Cardiac muscle cell (in vitro differentiated cells and primary cell): ENCODE results near the gene NRTN. TPM values are rescaled to one million over a fixed set of nuclear protein-coding genes. Genes with fewer than 3 reads are reported as not detected.

ENCODE experiments used
- DNase-seq, 2 donors: peaks; one replicate each; pipeline versions ENCODE4 v3.0.0 to v3.0.0-alpha.2; 2010 to 2017; ENCODE audit warnings: low read depth in 1 of 2, low spot score in 1 of 2
- H3K27ac ChIP-seq: fragments of 200-600 bp; sonication (generic); 2 replicates; pipeline ENCODE4 v1.5.1; 2016
- H3K27me3 ChIP-seq: fragments of 200-600 bp; sonication (generic); 2 replicates; pipeline ENCODE4 v1.6.0; 2016; ENCODE audit warnings: control low read depth
- H3K36me3 ChIP-seq: fragments of 200-600 bp; sonication (generic); 2 replicates; pipeline ENCODE4 v1.5.1; 2016; ENCODE audit warnings: control low read depth
- H3K4me1 ChIP-seq: fragments of 200-600 bp; sonication (generic); 2 replicates; pipeline ENCODE4 v1.8.1; 2017; ENCODE audit warnings: low read depth, mild to moderate bottlenecking, mixed run types
- H3K4me3 ChIP-seq: fragments of 200-600 bp; sonication (generic); 2 replicates; pipeline ENCODE4 v1.5.1; 2016; ENCODE audit warnings: mild to moderate bottlenecking
- H3K9me3 ChIP-seq: fragments of 200-600 bp; sonication (generic); 2 replicates; pipeline ENCODE4 v1.5.1; 2017; ENCODE audit warnings: low read depth, mild to moderate bottlenecking, control low read depth
- polyA plus RNA-seq: library from polyadenylated mRNA; unstranded; fragments of >200 nt; fragmentation: Nextera tagmentation; extraction: Ambion mirVana; gene quantifications from 2 replicates; pipeline ENCODE4 v1.2.1, GENCODE V29; 2016
- total RNA-seq: library from RNA; depleted of rRNA; stranded (reverse); fragments of >200 nt; gene quantifications from 2 replicates; pipeline ENCODE4 v1.2.3, GENCODE V29; 2016
- TF ChIP-seq, protein P1 (sequence below): IDR thresholded peaks from 2 replicates; pipeline ENCODE4 v1.5.1; 2012; ENCODE audit warnings: low read depth, mild to moderate bottlenecking, low read length

Gene NRTN
- total and polyA plus RNA-seq, 2 experiments from 2014 or later, result 36.1 to 68.2 TPM

DNA sequence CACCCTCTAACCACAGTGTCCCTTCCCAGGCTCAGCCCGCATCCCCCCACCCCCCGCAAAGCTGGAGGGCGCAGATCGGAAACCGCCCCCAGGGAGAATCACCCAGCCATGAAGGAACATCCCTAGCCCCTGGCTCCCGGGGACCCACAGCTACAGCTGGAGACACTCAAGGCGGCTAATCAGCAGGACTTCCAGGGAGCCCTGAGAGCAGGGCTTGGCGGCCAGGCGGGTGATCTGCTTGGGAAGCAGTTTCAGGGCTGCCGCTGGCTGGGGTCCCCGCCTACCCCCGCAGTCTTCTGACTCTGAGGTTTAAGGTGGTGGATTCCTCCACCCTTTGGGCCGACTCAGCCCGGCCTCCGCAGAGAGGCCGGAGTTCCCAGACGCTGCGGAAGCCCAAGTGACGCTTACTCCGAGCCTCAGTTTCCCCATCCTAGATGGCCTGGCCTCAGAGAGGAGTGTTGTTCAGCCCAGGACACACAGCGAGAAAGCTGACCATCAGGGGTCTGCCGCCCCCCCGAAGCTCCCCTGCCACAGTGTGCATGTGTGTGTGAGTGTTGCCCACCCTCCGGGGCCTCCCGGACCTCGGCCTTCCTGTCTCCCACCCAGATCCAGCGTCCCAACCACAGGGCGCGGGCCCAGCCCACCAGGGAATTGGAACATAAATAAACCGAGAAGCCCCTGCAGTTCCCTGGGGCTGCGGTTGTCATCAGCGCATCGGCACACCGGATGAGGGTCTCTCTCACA is 24.9 kb downstream of the NRTN start:
- DNase-seq, result no peak
- H3K27ac ChIP-seq, result peak overlapping the region; percentile 99
- no peak overlapping the region for H3K4me3 ChIP-seq
- H3K4me1 ChIP-seq, result peaks cover 16% of the 10 kb centered on the region
- TF ChIP-seq, protein P1, sequence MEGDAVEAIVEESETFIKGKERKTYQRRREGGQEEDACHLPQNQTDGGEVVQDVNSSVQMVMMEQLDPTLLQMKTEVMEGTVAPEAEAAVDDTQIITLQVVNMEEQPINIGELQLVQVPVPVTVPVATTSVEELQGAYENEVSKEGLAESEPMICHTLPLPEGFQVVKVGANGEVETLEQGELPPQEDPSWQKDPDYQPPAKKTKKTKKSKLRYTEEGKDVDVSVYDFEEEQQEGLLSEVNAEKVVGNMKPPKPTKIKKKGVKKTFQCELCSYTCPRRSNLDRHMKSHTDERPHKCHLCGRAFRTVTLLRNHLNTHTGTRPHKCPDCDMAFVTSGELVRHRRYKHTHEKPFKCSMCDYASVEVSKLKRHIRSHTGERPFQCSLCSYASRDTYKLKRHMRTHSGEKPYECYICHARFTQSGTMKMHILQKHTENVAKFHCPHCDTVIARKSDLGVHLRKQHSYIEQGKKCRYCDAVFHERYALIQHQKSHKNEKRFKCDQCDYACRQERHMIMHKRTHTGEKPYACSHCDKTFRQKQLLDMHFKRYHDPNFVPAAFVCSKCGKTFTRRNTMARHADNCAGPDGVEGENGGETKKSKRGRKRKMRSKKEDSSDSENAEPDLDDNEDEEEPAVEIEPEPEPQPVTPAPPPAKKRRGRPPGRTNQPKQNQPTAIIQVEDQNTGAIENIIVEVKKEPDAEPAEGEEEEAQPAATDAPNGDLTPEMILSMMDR, result no peak
- H3K36me3 ChIP-seq, result no peaks in the 10 kb centered on the region
- H3K9me3 ChIP-seq, result no peaks in the 10 kb centered on the region
- no peaks in the 10 kb centered on the region for H3K27me3 ChIP-seq

DNA sequence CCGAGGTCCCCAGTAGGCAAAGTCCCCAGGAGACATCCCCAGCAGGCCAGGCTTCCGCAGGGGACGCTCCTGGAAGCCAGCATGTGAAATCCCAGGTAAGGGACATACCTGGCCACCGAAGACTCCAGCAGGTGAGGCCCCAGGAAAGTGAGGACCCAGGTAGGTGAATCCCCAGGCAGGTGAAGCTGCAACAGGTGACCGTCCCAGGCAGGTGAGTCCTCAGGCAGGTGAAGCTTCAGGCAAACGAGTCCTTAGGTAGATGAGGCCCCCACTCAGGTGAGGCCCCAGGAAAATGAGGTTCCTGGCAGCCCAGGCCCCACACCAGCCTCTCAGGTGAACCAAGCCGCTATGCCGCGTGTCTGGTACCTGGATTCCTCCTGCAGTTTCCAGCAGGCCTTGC is 26.3 kb downstream of the NRTN start:
- Histone ChIP-seq H3K4me3 (no peak overlapping the region), H3K27me3 (no peaks in the 10 kb centered on the region), H3K36me3 (no peaks in the 10 kb centered on the region), H3K4me1 (peaks cover 16% of the 10 kb centered on the region), H3K27ac (no peak overlapping the region), H3K9me3 (no peaks in the 10 kb centered on the region)
- DNase-seq, result no peak
- TF ChIP-seq, protein P1, result no peak

DNA sequence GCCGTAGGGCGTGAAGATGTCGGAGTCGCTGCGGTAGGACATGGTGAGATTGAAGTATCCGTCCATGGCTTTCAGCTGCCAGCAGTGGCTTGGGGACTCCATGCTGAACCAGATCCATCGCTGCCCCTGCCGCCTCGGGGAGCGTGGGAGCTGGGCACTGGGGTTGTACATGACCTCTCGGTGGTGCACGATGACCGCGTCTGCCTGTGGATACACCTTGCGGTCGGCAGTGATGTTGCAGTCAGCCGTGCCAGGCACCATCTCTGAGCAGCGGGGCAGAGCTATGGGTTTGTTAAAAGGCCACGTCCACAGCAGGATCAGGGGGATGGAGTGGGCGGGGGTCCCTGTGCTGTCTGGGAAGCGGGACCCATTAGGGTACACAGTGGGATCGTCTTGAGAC is 27.2 kb downstream of the NRTN start:
- no peaks in the 10 kb centered on the region for H3K27me3 ChIP-seq
- no peaks in the 10 kb centered on the region for H3K36me3 ChIP-seq
- no peak for DNase-seq
- no peak overlapping the region for H3K4me3 ChIP-seq
- TF ChIP-seq, protein P1, result no peak
- no peaks in the 10 kb centered on the region for H3K9me3 ChIP-seq
- no peak overlapping the region for H3K27ac ChIP-seq
- H3K4me1 ChIP-seq, result peaks cover 11% of the 10 kb centered on the region

DNA sequence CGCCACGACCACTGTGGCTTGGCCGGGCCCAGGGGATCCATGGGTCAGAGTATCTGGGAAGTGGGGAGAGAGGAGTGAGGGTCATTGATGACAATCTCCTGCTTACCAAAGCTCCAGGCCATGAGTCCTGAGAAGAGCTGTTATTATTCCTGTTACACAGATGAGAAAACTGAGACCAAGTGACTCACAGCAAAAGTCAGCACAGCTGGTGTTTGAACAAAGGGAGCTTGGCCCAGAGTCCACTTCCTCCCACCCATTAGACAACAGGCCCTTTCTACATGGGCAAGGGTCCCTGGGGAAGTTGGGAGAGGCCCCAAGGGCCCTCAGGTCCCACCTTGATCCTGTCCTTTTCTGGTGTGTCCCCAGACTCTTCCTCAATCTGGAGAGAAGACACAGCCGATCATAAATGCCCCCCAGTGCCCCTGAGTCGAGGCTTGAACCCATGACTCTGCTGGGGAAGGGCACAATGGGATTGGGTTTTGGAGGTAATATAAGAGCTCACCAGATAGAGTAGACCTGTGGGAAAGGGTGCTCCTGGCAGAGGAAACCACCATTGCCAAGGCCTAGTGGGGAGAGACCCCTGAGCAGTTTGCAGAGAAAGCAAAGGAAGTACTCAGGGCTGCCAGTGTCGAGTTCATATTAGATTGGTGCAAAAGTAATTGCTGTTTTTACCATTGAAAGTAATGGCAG is 27.8 kb downstream of the NRTN start:
- Histone ChIP-seq H3K27me3 (no peaks in the 10 kb centered on the region), H3K9me3 (no peaks in the 10 kb centered on the region), H3K4me1 (peaks cover 9% of the 10 kb centered on the region), H3K36me3 (no peaks in the 10 kb centered on the region), H3K27ac (no peak overlapping the region), H3K4me3 (no peak overlapping the region)
- TF ChIP-seq, protein P1, result no peak
- no peak for DNase-seq

DNA sequence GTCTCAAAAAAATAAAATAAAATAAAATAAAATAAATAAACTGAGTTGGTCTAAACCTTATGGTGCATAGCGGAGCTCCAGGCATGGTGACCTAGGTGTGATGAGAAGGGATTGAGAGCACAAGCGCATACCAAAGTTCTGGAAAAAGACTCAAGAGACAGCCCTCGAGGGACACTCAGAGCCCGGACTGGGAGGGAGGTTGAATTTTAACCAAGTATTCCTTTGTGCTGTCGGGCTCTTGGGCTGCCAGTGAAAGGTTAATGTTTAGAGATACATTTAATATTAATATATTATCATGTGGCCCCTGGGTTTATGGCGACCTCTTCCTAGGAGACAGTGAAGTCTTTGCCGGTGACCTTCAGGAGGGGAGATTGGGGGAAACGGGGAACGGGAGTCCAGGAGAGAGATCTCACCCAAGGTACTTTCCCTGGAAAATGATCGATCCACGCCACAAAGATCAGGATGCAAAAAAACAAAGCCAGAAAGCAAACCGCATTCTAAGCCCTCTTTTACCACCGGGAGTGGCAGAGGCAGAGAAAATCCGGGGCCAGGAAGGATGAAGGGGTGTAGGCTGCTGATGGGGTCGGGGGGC is 33.0 kb downstream of the NRTN start:
- no peaks in the 10 kb centered on the region for H3K9me3 ChIP-seq
- H3K4me1 ChIP-seq, result no peaks in the 10 kb centered on the region
- no peak for DNase-seq
- H3K4me3 ChIP-seq, result no peak overlapping the region
- no peaks in the 10 kb centered on the region for H3K36me3 ChIP-seq
- no peak overlapping the region for H3K27ac ChIP-seq
- TF ChIP-seq, protein P1, result no peak
- no peaks in the 10 kb centered on the region for H3K27me3 ChIP-seq
